GM19463 (cell line): ENCODE data around the gene PLA1A.

ENCODE experiments used
- ATAC-seq: cut with Tn5 transposase; IDR thresholded peaks from one replicate; pipeline ENCODE4 v1.9.1; 2021; ENCODE audit warnings: mild to moderate bottlenecking, moderate library complexity; ENCODE audit not compliant: unreplicated experiment

Gene PLA1A

DNA sequence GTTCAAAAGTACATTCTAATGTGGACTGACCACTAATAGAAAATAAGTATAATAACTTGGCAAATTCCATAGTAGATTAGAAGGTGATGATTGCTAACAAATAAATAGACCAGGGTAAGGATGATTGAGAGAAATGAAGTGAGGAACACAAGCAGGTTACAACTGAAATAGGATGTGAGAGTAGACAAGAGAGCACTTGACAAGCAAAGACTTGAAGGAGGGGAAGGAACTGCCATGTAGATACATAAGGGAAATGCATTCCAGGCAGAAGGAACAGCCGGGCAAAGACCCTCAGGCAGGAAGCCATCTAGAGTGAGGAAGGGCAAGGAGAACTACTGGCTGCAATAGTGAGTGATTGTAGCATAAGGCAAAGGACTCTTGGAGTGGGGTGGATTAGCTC is 5.0 kb downstream of the PLA1A start:
- no peak for ATAC-seq

GRCh38 chr3:119604878-119605277 is 7.2 kb downstream of the PLA1A start:
- ATAC-seq = no peak

DNA sequence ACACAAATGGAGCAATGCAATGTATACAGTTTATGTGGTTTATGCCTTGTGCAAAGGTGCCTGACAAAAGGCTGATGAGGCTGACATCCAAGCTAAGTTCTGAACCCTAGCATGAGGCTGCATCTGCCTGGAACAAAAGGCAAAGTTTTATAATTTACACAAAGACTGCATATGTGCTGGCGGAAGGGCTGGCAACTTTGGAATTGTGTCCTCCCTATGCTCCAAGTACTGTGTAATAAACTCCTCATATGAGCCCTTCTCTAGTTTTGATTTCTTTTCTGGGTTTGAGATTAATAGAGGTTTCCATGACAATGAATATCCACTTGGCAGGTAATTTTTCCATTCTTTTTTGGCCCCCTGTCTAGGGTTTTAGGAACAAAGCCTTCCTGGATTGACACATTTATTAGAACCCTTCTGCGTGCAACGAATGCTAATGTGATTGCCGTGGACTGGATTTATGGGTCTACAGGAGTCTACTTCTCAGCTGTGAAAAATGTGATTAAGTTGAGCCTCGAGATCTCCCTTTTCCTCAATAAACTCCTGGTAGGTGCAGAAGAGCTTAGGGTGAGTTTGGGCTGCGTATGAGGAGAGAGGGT is 10.8 kb downstream of the PLA1A start:
- ATAC-seq = no peak

- no peak for ATAC-seq
These were observed 11.6 kb downstream of the PLA1A start for GRCh38 chr3:119609301-119609700.

- no peak for ATAC-seq
These were observed 14.0 kb downstream of the PLA1A start for GRCh38 chr3:119611664-119612063.

DNA sequence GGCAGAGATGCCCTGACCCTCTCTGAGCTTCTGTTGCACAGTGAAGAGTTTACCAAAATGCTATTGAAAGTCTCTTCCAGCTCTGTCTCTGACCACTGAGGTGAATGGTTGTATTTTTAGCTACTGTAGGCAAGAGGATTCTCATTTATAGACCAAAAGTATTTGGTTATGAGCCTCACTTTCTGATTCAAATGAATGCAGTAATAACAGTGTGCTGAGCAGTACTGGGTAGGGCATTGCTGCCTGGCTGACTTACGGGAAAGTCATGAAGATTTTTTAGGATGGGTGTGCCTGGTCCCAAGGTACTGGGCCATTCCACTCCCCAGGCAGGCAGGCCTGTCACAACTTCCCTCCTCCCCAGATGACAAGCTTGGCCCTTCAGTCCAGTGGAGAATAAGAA is 15.5 kb downstream of the PLA1A start:
- ATAC-seq = peak; percentile 56

GRCh38 chr3:119613872-119614271 is 16.2 kb downstream of the PLA1A start:
- ATAC-seq = no peak

DNA sequence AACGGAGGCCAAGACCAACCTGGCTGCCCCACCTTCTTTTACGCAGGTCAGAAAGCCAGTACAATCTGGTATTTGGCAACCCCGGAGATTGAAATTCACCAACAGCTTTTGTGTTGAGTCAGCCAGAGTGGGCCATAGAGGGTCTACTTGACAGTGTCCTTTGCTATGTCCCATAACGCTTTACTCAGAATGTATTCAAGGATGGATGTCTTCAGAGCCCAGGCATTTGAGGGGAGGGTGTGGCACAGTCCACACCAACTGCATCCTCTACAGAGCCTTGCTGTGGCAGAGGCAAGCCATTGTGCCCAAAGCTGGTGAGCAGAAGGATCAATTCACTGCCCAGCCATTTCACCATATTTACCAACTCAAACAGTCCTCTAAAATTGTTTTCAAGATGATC is 18.4 kb downstream of the PLA1A start:
- ATAC-seq = no peak

DNA sequence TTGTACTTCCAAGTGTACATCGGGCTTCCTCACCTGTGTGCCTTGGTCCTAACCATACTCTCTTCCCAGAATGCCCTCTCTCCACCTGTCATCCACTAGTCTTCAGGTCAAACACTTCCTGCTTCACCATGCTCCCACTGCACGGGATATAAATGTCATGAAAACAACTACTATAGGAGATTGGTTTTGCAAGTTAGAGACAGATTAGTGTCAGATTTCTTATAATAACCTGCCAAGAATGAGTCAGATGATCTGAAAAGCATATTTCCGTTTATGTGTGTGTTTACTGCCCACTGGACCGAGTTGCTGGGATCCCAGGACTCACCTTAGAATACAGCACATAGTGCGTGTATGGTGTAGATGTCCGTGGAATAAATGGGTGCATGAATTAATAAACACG is 21.4 kb downstream of the PLA1A start:
- no peak for ATAC-seq

DNA sequence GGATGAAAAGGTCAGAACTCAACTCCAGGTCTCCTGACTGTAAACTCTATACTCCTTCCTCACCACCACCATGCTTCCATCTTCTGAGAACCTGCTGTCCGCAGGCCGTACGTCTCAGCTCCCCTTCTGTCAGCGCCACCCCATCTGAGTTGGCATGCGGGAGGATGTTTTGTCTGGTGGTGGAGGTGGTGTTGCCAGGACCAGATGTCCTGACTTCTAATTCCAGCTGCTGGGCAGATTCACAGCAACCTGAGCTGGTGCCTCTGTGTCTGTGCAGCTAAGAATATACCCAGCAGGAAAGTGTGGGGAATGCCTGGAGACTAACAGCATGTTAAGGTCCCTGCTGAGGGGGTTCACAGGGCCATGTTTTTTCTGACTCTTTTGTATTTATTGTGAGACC is 23.2 kb downstream of the PLA1A start:
- no peak for ATAC-seq

DNA sequence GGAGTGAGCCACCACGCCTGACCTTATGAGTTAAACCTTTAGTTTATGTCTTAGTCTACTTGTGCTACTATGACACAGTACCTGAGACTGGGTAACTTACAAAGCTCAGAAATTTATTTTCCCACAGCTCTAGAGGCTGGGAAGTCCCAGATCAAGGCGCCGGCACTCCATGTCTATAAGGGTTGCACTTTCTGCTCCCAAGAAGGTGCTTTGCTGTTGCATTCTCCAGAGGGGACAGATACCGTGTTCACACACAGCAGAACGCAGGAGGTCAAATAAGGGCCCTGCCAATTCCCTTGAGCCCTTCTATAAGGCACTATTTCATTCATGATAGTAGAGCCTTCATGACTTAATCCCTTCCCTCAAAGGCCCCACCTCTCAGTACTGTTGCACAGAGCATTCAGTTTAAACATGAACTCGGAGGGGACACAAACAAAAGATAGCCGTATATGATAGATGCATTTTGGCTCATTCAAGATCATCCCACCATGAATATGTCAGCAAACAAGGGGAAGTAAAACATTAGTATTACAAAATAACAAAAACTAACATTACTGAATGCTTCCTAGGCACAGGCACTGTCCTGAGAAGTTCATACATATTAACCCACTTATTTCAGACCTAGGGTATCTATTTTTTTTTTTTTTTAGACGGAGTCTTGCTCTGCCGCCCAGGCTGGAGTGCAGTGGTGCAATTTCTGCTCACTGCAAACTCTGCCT is 26.5 kb downstream of the PLA1A start:
- no peak for ATAC-seq

DNA sequence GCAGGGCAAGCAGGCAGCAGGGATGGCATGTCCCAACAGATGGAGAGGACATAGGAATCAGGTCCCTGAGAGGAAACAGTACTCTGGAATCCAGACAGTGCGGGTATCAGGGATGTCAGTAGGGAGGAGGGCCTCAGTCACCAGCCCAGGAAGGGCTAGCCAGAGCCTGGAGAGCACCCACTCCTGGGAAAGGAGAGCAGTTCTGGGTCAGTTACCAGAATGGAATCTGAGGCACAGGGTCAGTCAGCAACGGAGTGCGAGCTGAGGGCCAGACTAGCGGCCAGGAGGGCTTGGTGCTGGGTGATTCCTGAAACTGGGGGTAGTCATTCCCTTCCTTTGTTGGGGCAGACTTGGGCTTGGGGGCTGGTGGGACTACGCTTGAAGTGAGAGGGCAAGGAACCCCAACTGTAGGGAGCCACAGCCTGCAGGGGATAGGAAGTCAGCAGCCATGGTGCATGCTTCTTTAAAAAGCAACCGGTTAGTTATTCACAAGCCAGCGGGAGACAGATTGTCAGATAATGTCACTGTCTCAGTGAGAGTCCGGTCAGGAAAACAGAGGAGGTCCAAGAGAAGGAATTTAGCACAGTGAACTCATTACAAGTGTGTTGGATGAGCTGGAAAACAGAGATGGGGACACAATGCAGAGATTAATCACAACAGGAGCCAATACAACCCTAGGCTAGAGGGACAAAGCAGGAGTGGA is 27.9 kb downstream of the PLA1A start:
- ATAC-seq = no peak

DNA sequence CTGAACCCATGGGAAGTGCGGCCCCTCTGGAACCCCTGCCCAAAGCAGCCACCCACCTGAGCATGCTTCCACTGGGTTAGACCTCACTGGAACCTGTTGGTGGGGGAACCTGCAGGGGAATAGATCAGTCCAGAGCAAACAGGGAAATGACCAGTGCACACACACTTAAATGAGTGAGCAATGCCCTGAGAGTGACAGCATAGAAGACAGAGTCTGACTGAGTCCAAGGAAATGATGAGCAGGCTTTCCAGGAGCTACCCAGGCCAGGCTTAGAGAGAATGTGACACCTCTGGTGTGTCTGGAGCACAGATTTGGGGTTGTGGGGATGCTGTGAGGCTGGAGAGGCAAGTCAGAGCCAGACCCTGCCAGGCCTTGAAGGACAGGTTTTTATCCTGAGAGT is 28.5 kb downstream of the PLA1A start:
- ATAC-seq = no peak

DNA sequence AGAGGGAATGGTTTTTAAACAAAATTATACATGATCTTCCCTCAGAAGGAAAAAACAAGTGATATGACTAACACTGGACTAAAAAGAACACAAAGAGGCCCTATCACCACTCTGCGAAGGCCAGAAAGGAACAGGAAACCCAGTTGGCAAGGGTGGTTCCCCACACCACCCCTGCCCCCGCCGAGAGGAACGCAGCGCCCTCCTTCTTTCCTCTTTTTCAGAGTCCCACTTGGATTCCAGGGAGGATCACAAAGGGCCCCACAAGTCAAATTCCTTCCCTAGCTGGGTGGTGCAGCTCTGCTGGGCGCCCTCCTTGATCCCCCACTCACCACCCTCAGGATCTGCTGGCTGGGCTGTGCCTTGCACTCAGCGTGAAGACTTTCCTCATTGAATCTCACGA is 29.8 kb downstream of the PLA1A start:
- ATAC-seq = peak; percentile 30

DNA sequence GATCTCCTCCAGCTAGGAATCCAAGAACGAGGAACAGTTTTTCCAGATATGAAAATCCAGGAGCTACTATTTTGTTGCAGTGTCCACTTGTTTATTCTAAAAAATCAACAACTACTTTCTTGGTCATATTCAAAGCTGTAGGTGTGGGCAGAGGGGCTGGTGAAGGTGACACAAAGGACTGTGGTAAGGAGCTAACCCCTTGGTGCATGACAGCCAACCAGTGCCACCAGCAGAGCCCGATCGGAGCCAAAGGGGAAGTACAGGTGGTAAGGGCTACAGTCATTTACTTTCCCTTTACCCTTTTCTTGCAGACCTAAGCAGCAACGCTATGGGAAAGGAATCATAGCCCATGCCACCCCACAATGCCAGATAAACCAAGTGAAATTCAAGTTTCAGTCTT is 30.7 kb downstream of the PLA1A start:
- peak; percentile 81 for ATAC-seq

DNA sequence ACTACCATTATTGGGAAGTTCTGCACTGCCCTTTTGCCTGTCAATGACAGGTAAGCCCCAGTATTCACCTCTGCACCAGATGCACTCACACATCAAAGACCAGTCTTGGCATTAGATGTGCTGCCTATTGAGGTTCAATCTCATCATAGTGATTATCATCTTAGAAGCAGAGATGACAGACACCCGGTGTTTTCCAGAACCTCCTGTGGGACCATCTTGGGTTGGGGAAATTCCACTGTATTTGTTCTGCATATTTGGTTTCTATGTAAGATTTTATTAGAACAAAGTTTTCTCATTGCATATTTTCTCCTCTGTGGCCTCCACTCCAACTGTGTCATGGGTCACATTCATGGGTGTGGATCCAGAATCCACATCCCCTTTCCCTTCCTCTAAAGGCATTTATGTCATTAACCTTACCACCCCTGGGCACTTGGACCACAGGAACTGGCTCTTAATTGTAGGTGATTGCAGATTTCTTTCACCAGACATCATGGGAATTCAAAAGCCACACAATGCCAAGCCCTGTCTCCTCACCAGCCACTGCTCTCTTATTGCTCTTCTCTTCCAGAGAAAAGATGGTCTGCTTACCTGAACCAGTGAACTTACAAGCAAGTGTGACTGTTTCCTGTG is 31.2 kb downstream of the PLA1A start:
- peak; percentile 35 for ATAC-seq

GRCh38 chr3:119630128-119630879 is 32.6 kb downstream of the PLA1A start:
- no peak for ATAC-seq

DNA sequence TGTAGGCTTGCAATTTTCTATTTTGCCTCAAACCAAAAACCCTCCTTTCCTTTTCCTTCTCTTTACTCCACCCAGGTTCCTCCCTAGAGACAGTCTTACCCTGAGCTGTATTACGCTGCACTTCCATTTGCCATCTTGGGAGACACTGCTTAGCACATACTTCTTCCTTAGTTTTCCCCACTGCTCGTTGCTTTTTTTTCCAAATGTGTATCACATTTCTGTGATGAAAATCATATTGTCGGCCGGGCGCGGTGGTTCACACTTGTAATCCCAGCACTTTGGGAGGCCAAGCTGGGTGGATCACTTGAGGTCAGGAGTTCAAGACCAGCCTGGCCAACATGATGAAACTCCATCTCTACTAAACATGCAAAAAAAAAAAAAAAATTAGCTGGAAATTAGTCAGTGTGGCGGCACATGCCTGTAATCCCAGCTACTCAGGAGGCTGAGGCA is 33.2 kb downstream of the PLA1A start:
- no peak for ATAC-seq

- no peak for ATAC-seq
These were observed 33.8 kb downstream of the PLA1A start for GRCh38 chr3:119631516-119631915.

GRCh38 chr3:119632216-119632615 is 34.5 kb downstream of the PLA1A start:
- ATAC-seq = no peak

GRCh38 chr3:119632829-119633228 is 35.1 kb downstream of the PLA1A start:
- ATAC-seq = no peak
